ENCODE measurements around the gene OARD1. TPM values are rescaled to one million over a fixed set of nuclear protein-coding genes. Genes with fewer than 3 reads are reported as not detected.

OARD1 gene
- polyA plus RNA-seq, 4 donors: 26.4 to 68.5 (median 59.1) TPM

- no peak for DNase-seq (ENCODE audit: low read depth in 4 of 4, low spot score in 3 of 4)
These were observed 21.6 kb downstream of the OARD1 start for GRCh38 chr6:41050536-41050935.

- no peak for DNase-seq (ENCODE audit: low read depth in 4 of 4, low spot score in 3 of 4)
These were observed 22.2 kb downstream of the OARD1 start for GRCh38 chr6:41049955-41050354.

- no peak for DNase-seq (ENCODE audit: low read depth in 4 of 4, low spot score in 3 of 4)
These were observed 22.6 kb downstream of the OARD1 start for GRCh38 chr6:41049521-41049920.

DNA sequence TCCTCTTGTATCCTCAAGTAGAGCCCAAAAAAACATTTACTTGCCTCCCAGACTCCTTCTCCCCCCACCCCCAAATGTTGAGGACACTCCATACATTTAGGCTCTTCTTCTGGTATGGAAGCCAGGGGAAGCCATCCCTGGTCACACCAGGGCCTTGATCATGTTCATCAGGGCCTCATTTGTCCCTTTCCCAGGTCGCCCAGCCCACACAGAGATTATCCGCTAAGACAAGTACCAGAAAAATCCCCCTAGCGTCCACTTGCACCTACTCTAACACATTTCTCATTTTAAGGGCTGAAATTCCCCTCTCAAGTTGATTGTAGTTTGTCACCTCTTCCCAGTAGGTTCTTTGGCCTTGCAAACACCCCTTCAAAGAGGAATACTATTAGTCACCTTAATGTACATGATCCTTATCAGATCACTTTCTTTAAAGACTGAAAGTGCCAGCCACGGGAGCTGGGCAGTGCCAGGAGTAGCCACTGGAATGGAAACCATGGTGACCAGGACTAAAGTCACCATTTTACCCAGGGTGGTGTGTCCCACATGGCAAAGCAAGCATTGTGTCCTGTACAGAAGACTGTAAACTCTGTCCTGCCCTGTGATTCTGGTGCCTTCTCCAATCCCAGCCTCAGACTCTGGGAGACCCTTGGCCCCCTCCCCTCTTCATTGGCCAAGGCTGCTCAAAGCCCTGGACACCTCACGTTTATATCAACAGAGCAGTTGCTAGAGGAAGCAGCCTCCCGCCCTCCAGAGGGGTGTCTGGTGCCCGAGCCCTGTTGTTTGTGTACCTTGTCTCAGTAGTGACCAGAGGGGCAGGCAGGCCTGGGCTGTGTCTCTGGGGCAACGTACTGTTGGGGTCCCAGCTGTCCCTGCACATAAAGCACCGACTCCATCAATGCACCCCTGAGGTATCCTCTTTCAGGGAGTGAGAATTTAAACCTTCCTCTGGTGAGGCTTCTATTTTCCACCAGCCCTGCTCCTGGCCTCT is 24.1 kb downstream of the OARD1 start:
- DNase-seq (ENCODE audit: low read depth in 4 of 4, low spot score in 3 of 4): no peak

- no peak for DNase-seq (ENCODE audit: low read depth in 4 of 4, low spot score in 3 of 4)
These were observed 24.9 kb downstream of the OARD1 start for GRCh38 chr6:41047306-41047705.

- DNase-seq (ENCODE audit: low read depth in 4 of 4, low spot score in 3 of 4): no peak
These were observed 26.1 kb downstream of the OARD1 start for GRCh38 chr6:41046084-41046483.

DNA sequence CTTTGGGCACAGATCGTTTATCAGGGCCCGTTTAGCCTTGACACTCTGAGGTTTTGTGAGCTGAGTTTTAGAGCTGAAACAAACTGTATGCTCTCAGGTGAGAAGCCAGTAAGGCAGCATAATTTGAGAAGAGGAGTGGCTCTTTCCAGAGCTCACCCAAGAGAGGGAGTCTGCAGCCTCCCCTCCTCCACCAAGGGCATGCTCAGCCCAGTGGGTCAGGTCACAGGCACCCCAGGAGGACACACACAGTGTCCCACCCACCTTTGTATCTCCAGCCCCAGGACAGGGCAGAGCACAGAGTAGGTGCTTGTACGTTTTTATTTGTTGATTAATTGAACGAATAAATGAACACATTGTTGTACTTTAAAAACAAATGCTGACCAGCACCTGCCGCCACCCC is 26.5 kb downstream of the OARD1 start:
- DNase-seq (ENCODE audit: low read depth in 4 of 4, low spot score in 3 of 4): no peak

GRCh38 chr6:41043151-41043550 is 29.0 kb downstream of the OARD1 start:
- DNase-seq (ENCODE audit: low read depth in 4 of 4, low spot score in 3 of 4): no peak

GRCh38 chr6:41042226-41043055 is 29.7 kb downstream of the OARD1 start, which contains the start of gene TSPO2:
Gene TSPO2, plus strand, starts transcription at chr6:41042467. Its CDS starts 519 bp downstream, at chr6:41042986.
- DNase-seq (ENCODE audit: low read depth in 4 of 4, low spot score in 3 of 4): no peak

DNA sequence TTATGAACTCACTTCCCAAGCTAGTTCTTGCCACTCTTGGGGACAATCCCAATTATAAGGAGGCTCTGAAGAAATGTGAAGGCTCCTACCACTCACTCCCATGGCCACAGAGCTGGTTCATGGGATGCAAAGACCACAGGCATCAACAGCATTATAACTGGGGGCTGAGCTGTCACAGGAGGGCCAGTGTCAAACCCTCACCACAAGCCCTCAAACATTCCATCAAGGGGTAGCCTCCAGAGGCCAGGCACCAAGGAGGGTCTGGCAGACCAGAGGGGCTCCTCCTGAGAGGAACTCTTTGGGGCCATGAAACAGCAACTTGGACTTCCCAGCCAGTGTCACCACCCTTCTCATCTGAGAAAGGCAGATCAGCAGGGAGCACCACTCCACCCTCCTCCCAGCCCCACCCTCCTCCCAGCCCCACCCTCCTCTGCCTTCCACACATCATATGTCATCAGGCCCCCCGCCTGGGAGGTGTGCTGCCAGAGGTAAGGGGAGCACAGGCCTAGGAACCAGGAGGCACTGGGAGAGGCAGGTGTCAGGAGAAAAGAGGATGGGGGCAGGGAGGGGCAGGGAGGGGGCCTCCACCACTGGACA is 31.1 kb downstream of the OARD1 start:
- DNase-seq (ENCODE audit: low read depth in 4 of 4, low spot score in 3 of 4): no peak

DNA sequence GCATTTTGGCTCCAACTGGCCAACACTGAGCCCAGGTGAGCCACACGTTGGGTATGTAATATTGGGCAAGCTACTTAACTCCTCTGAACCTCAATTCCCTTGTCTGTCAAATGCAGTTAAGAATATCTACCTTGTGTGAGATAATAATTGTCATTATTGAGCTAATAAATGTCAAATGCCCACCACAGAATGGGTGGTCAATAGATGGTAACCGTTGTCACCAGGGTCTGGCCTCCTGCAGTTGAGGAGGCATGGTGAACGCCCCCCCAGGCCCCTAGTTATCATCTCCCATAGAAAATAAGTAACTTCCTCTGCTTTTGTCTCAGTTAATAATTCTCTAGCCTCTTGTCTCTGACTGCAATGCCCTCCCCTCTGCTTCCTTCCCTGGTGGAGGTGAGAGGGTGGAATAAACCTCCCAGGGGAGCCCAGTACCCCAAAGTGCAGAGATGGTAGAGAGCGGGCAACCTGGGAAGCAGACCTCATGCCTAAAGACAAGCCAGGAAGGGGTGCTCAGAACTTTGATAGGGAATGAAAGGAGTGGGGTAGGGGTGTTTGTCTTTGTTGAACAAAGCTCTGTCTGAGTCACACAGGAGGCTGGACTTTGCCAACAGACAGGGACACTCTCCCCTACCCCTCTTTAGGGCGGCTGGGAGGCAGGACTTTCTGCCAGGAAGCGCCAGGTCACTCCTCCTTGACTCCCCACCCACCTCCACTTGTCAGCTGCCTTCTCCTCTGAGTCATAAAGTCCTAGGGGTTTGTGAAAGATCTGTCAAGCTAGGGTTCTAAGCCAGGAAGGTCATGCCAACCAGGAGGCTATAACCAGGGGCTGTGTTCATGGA is 31.8 kb downstream of the OARD1 start:
- no peak for DNase-seq (ENCODE audit: low read depth in 4 of 4, low spot score in 3 of 4)

GRCh38 chr6:41039060-41039998 is 32.8 kb downstream of the OARD1 start, which contains the start of gene UNC5CL:
Gene UNC5CL, minus strand, starts transcription at chr6:41039221. Its CDS starts 4,147 bp downstream, at chr6:41035074.
- no peak for DNase-seq (ENCODE audit: low read depth in 4 of 4, low spot score in 3 of 4)

DNA sequence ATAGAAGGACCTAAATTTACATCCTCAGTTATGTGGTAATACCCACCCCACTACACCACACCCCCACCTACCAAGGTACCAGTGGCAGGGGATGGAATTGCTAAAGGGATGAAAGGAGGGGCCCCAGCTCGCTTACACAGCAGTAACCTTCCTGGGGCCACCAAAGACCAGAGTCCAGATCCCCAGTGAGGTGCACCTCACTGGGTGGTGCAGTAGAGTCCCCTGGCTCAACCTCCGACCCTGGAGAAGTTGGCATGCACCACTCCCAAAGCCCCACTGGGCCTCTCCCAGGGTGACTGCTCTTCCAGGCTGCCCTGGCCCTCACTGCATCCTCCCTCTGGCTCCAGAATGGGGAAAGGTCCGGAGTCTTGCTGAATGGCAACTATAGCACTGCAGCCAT is 34.0 kb downstream of the OARD1 start:
- DNase-seq (ENCODE audit: low read depth in 4 of 4, low spot score in 3 of 4): no peak

GRCh38 chr6:41037107-41037900 is 34.9 kb downstream of the OARD1 start:
- no peak for DNase-seq (ENCODE audit: low read depth in 4 of 4, low spot score in 3 of 4)

DNA sequence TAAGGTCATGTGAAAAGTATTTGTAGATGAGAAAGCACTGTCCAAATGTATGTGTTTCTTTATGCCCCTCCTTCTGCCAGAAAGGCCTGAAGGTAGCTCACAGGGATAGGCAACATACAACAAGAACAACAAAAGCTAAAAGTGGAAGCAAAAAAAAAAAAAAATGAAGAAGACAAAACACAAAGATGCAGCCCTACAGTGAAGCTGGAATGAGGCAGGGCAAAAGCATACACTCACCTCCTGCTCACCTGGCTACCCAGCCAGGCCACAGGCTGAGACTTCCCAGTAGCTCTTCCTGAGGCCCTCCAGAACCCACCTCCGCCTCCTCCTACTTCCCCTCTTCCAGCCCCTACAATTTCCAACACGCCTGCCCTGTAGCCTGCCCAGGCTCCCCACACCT is 35.6 kb downstream of the OARD1 start:
- no peak for DNase-seq (ENCODE audit: low read depth in 4 of 4, low spot score in 3 of 4)

GRCh38 chr6:41036186-41036585 is 36.0 kb downstream of the OARD1 start:
- no peak for DNase-seq (ENCODE audit: low read depth in 4 of 4, low spot score in 3 of 4)

- no peak for DNase-seq (ENCODE audit: low read depth in 4 of 4, low spot score in 3 of 4)
These were observed 38.4 kb downstream of the OARD1 start for GRCh38 chr6:41033776-41034175.

- no peak for DNase-seq (ENCODE audit: low read depth in 4 of 4, low spot score in 3 of 4)
These were observed 39.3 kb downstream of the OARD1 start for GRCh38 chr6:41032830-41033229.

All from left renal pelvis (tissue), 4 donors.